ENCODE data around the gene DIP2C. TPM values are rescaled to one million over a fixed set of nuclear protein-coding genes. Genes with fewer than 3 reads are reported as not detected.

DIP2C gene
- total RNA-seq, 2 experiments from 2014 or later = 0.22 to 0.54 TPM

- Mint-ChIP-seq H3K4me1 (peaks cover 5% of the 10 kb centered on the region), H3K27ac (no peak overlapping the region), H3K27me3 (peaks cover 28% of the 10 kb centered on the region), H3K36me3 (no peaks in the 10 kb centered on the region), H3K4me3 (no peak overlapping the region), H3K9me3 (no peaks in the 10 kb centered on the region)
- no peak for DNase-seq
Measured at GRCh38 chr10:625333-625696, 64.2 kb downstream of the DIP2C start.

- Mint-ChIP-seq H3K36me3 (no peaks in the 10 kb centered on the region), H3K27ac (no peak overlapping the region), H3K9me3 (no peaks in the 10 kb centered on the region), H3K27me3 (peaks cover 34% of the 10 kb centered on the region), H3K4me3 (no peak overlapping the region), H3K4me1 (peaks cover 6% of the 10 kb centered on the region)
- DNase-seq = no peak
Measured at GRCh38 chr10:624605-625332, 64.7 kb downstream of the DIP2C start.

- DNase-seq = no peak
- Mint-ChIP-seq H3K4me3 (no peak overlapping the region), H3K36me3 (no peaks in the 10 kb centered on the region), H3K27ac (no peak overlapping the region), H3K27me3 (peaks cover 36% of the 10 kb centered on the region), H3K4me1 (peaks cover 4% of the 10 kb centered on the region), H3K9me3 (no peaks in the 10 kb centered on the region)
Measured at GRCh38 chr10:624312-624604, 65.2 kb downstream of the DIP2C start.

DNA sequence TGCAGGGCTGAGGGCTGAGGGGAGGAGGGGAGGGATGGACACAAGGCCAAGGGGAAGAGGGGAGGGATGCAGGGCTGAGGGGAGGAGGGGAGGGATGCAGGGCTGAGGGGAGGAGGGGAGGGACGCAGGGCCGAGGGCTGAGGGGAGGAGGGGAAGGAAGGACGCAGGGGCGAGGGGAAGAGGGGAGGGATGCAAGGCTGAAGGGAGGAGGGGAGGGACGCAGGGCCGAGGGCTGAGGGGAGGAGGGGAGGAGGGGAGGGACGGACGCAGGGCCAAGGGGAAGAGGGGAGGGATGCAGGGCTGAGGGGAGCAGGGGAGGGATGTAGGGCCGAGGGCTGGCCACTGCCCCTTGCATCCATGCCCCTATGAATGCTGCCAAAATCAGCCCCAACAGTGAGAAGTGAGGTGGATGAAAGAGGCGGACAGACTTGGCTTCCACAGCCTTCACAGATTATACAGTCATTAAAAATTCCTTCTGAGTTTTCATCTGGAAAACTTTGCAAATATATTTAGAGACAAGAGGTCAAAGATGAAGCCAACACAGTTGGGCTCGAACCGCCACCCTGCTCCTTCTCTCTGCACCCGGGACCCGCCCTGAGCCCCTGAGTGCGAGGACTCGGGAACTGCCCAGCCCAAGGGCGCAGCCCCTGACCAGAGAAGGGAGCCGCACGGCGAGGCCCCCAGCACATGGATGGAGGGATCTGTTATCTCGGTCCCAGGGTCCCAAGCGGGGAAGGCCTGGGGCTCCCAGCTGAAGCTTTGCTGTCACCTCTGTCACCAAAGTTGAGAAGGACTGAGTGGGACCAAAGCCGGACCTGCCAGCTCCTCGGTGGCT lies 65.8 kb downstream of the DIP2C start:
- peaks cover 39% of the 10 kb centered on the region for H3K27me3 Mint-ChIP-seq
- H3K27ac Mint-ChIP-seq = no peak overlapping the region
- H3K9me3 Mint-ChIP-seq = no peaks in the 10 kb centered on the region
- H3K4me1 Mint-ChIP-seq = peaks cover 4% of the 10 kb centered on the region
- H3K4me3 Mint-ChIP-seq = no peak overlapping the region
- no peaks in the 10 kb centered on the region for H3K36me3 Mint-ChIP-seq
- no peak for DNase-seq

- Mint-ChIP-seq H3K9me3 (no peaks in the 10 kb centered on the region), H3K36me3 (no peaks in the 10 kb centered on the region), H3K27ac (no peak overlapping the region), H3K4me1 (peaks cover 4% of the 10 kb centered on the region), H3K4me3 (no peak overlapping the region), H3K27me3 (peaks cover 45% of the 10 kb centered on the region)
- DNase-seq = no peak
Measured at GRCh38 chr10:623014-623413, 66.5 kb downstream of the DIP2C start.

DNA sequence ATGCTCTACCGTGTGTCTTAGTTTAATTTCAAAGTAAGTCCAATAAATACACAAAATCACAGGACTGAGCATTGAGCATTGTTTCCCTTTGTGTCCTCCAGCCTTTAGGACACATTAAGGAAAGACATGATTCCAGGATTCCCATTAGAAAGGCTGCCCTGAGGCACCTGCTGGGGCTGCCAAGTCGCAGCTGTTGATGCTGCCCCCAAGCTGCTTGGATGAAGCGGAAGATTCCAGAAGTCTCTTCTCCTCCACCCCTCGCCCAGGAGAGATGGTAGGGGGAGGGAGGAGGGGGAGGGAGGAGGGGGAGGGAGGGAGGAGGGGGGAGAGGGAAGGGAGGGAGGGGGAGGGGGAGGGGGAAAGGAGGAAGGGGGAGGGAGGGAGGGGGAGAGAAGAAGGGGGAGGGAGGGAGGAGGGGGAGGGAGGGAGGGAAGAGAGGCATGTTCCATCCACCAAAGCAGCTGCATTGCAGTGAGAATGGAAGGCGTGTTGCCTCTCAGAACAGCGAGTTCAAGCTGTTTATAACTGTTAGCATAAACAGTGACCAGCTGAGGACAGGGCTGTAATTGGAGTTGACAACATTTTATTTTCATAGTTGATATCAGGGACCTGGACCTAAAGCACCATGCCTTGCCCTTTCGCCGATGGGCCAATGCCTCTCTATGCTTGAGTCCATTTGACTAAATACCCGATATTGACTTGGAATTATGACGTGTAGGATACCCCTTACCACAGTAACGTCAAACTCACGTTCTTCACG lies 67.3 kb downstream of the DIP2C start:
- Mint-ChIP-seq H3K4me1 (peaks cover 4% of the 10 kb centered on the region), H3K36me3 (no peaks in the 10 kb centered on the region), H3K9me3 (no peaks in the 10 kb centered on the region), H3K4me3 (no peak overlapping the region), H3K27me3 (peaks cover 46% of the 10 kb centered on the region), H3K27ac (no peak overlapping the region)
- no peak for DNase-seq

DNA sequence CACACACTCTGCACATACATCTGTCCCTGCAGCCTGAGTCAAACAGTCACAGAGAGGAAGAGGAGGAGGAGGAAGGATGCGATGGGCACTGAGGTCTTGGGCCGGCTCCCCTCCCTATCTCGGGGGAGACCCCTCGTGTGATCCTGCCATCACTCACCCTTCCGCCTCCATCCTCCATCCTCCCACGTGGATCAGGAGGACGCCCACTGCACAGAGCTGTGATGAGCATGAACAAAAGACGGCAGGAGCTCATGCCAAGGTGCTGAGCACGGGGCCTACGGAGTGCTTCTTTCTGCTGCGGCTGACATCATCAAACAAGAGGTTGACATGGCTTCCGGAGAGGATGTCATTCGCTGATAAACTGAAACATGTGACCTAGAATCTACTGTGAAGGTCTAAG lies 68.0 kb downstream of the DIP2C start:
- Mint-ChIP-seq H3K27me3 (peaks cover 51% of the 10 kb centered on the region), H3K9me3 (no peaks in the 10 kb centered on the region), H3K4me3 (no peak overlapping the region), H3K27ac (no peak overlapping the region), H3K4me1 (peaks cover 4% of the 10 kb centered on the region), H3K36me3 (no peaks in the 10 kb centered on the region)
- DNase-seq = no peak

- peaks cover 4% of the 10 kb centered on the region for H3K4me1 Mint-ChIP-seq
- no peak overlapping the region for H3K4me3 Mint-ChIP-seq
- peaks cover 52% of the 10 kb centered on the region for H3K27me3 Mint-ChIP-seq
Measured at GRCh38 chr10:620971-621370, 68.5 kb downstream of the DIP2C start.

DNA sequence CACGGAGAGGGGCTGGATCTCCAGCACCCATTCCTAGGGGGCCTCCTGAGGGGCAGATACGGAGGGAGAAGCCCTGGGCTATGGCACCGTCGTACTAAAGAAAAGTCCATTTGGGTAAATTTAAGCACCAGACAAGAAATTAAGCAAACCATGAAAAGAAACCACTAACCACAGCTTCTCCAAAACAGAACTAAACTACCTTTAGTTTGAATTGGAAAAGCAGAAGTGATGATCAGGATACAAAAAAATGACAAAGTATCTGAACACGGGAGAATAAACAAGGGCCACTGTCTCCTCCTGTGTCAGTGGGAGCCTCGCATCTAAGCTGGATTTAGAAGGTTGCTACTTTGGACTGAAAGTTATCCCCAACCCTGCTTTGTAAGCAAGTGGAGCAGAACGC lies 69.1 kb downstream of the DIP2C start:
- DNase-seq = no peak
- Mint-ChIP-seq H3K36me3 (no peaks in the 10 kb centered on the region), H3K27ac (no peak overlapping the region), H3K4me1 (peaks cover 4% of the 10 kb centered on the region), H3K4me3 (no peak overlapping the region), H3K27me3 (peaks cover 52% of the 10 kb centered on the region), H3K9me3 (no peaks in the 10 kb centered on the region)

More at GRCh38 chr10:620971-621370, 68.5 kb downstream of the DIP2C start:
- no peak for DNase-seq
- Mint-ChIP-seq H3K36me3 (no peaks in the 10 kb centered on the region), H3K27ac (no peak overlapping the region), H3K9me3 (no peaks in the 10 kb centered on the region)

GRCh38 chr10:619710-620109 lies 69.8 kb downstream of the DIP2C start:
- no peak overlapping the region for H3K27ac Mint-ChIP-seq
- H3K27me3 Mint-ChIP-seq = peaks cover 52% of the 10 kb centered on the region
- H3K36me3 Mint-ChIP-seq = no peaks in the 10 kb centered on the region
- DNase-seq = no peak
- H3K4me3 Mint-ChIP-seq = no peak overlapping the region
- H3K9me3 Mint-ChIP-seq = no peaks in the 10 kb centered on the region
- peaks cover 4% of the 10 kb centered on the region for H3K4me1 Mint-ChIP-seq

- Mint-ChIP-seq H3K9me3 (no peaks in the 10 kb centered on the region), H3K27ac (no peak overlapping the region), H3K36me3 (no peaks in the 10 kb centered on the region), H3K4me1 (peaks cover 4% of the 10 kb centered on the region), H3K27me3 (peaks cover 49% of the 10 kb centered on the region), H3K4me3 (no peak overlapping the region)
- DNase-seq = no peak
Measured at GRCh38 chr10:618229-618989, 71.1 kb downstream of the DIP2C start.

DNA sequence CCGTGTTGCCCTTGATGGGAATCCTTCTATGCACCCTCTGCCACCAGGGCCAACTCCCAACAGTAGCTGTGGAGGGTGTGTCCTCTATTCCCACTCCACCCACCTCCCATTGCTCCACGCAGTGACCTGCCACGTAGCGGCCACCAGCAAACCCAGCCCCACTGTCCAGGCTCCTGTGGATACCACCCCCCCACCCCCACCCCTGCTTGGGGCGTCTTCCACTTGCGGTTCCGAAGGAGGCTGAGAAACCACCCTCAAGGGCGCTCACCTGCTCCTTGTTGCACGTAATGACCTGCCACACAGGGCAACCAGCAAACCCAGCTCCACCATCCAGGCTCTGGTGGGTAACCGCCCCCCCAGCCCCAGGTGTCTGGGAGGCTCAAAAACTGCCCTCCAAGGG lies 72.0 kb downstream of the DIP2C start:
- Mint-ChIP-seq H3K27ac (no peak overlapping the region), H3K4me1 (peaks cover 4% of the 10 kb centered on the region), H3K4me3 (no peak overlapping the region), H3K27me3 (peaks cover 42% of the 10 kb centered on the region), H3K36me3 (no peaks in the 10 kb centered on the region), H3K9me3 (no peaks in the 10 kb centered on the region)
- no peak for DNase-seq

GRCh38 chr10:615583-616152 lies 73.8 kb downstream of the DIP2C start:
- peaks cover 4% of the 10 kb centered on the region for H3K9me3 Mint-ChIP-seq
- H3K4me3 Mint-ChIP-seq = no peak overlapping the region
- no peaks in the 10 kb centered on the region for H3K36me3 Mint-ChIP-seq
- no peak for DNase-seq
- peaks cover 6% of the 10 kb centered on the region for H3K4me1 Mint-ChIP-seq
- H3K27me3 Mint-ChIP-seq = peaks cover 31% of the 10 kb centered on the region
- no peak overlapping the region for H3K27ac Mint-ChIP-seq

DNA sequence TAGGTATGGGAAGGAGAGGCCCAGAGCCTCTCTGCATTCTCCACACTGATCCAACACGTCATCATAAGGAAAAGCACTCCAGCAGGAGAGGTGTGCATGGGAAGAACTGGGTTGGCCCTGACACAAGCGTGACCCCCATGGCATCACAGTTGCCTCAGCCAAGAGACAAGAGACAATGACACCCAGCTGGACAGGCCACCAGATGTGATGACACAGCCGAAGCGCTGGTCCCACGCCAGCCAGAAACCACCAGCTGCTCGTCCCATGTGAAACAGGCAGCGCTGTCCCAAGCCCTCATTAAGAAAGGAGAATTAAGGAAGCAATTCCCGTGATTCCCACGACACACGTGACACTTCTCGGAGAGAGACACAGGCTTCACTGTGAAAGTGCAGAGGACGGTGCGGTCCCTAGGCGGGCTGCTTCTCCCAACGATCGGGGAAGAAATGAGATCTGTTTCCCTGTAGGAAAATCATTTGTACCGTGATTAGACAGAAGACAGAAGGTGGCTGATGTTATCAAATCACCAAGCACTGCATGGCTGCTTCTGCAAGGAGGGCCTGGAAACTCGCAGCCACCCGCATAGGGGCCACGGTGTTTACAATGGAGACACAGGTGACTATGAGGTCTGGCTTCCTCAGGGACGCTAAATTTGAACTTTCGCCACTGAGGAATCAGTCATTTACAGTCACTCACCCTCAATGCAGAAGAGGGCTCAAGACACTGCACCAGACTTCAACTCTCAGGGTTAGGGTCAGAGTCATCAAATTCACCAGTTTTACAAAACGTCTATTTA lies 74.5 kb downstream of the DIP2C start:
- H3K4me1 Mint-ChIP-seq = peaks cover 2% of the 10 kb centered on the region
- no peak overlapping the region for H3K4me3 Mint-ChIP-seq
- peaks cover 6% of the 10 kb centered on the region for H3K9me3 Mint-ChIP-seq
- H3K36me3 Mint-ChIP-seq = no peaks in the 10 kb centered on the region
- H3K27me3 Mint-ChIP-seq = peaks cover 28% of the 10 kb centered on the region
- DNase-seq = no peak
- H3K27ac Mint-ChIP-seq = no peak overlapping the region
